Transverse colon (tissue), 3 donors: ENCODE measurements around the gene SMIM10L2A.

Experiments used
- CTCF ChIP-seq, 5 experiments: fragments of 200-600 bp in 3 of 5; fragments of 450-650 bp in 2 of 5; sonication (generic) in 3 of 5; IDR thresholded peaks; 1 replicate in 2 of 5; 2 replicates in 3 of 5; pipeline ENCODE4 v1.5.1; 2016 to 2017; ENCODE audit warnings: antibody characterized with exemption in 5 of 5, inconsistent platforms in 3 of 5, mild to moderate bottlenecking in 2 of 5, moderate library complexity in 1 of 5
- EP300 ChIP-seq: sonication (generic); formaldehyde crosslinking; IDR thresholded peaks from one replicate; pipeline ENCODE4 v1.6.1; 2017; ENCODE audit warnings: antibody characterized with exemption, low read depth
- POLR2A ChIP-seq: fragments of 450-650 bp; IDR thresholded peaks from one replicate; pipeline ENCODE4 v1.6.1; 2016; ENCODE audit warnings: antibody characterized with exemption, mild to moderate bottlenecking, moderate library complexity

- no peak for TF ChIP-seq POLR2A
- TF ChIP-seq CTCF (IDR thresholded peaks at IDR 0.05), result no peak
- TF ChIP-seq EP300, result no peak
These were observed 7.7 kb downstream of the SMIM10L2A start for GRCh38 chrX:135429429-135429828.
